ENCODE results near the gene GREM2. TPM values are rescaled to one million over a fixed set of nuclear protein-coding genes. Genes with fewer than 3 reads are reported as not detected.

GREM2 gene
- total RNA-seq, 1 experiment from 2014 or later: not detected

- Histone ChIP-seq H2AFZ (ENCODE audit: low read length) (no peak overlapping the region), H3K4me3 (ENCODE audit: low read length) (no peak overlapping the region), H3K79me2 (ENCODE audit: low read length) (no peaks in the 10 kb centered on the region), H3K27me3 (ENCODE audit: low read length) (no peaks in the 10 kb centered on the region), H3K9me3 (ENCODE audit: low read length) (no peaks in the 10 kb centered on the region), H3K9ac (ENCODE audit: low read length) (no peak overlapping the region), H3K9me2 (replicated peaks; ENCODE audit: insufficient read depth, low read length) (no peaks in the 10 kb centered on the region), H3K4me2 (ENCODE audit: low read depth, low read length, poor library complexity, severe bottlenecking) (no peak overlapping the region), H4K20me1 (ENCODE audit: insufficient read depth, low read depth, low read length) (no peaks in the 10 kb centered on the region), H3K36me3 (ENCODE audit: insufficient read depth, low read length) (no peaks in the 10 kb centered on the region), H3K4me1 (ENCODE audit: low read length) (peaks cover 11% of the 10 kb centered on the region; the same call in 1 of the 2 replicates), H3K27ac (ENCODE audit: low read length) (no peak overlapping the region)
- no peak for DNase-seq
Observed at GRCh38 chr1:240616018-240616417, 4.1 kb upstream of the GREM2 start.

GRCh38 chr1:240613356-240614142, 1.6 kb upstream of the GREM2 start:
- DNase-seq: no peak
- no peak overlapping the region for H3K27ac ChIP-seq (ENCODE audit: low read length)
- H3K36me3 ChIP-seq (ENCODE audit: insufficient read depth, low read length): no peaks in the 10 kb centered on the region
- H3K9ac ChIP-seq (ENCODE audit: low read length): no peak overlapping the region
- H3K27me3 ChIP-seq (ENCODE audit: low read length): no peaks in the 10 kb centered on the region
- no peak overlapping the region for H3K4me2 ChIP-seq (ENCODE audit: low read depth, low read length, poor library complexity, severe bottlenecking)
- H3K9me2 ChIP-seq (replicated peaks; ENCODE audit: insufficient read depth, low read length): no peaks in the 10 kb centered on the region
- no peaks in the 10 kb centered on the region for H3K79me2 ChIP-seq (ENCODE audit: low read length)
- peaks cover 11% of the 10 kb centered on the region; the same call in 1 of the 2 replicates for H3K4me1 ChIP-seq (ENCODE audit: low read length)
- H3K9me3 ChIP-seq (ENCODE audit: low read length): no peaks in the 10 kb centered on the region
- H4K20me1 ChIP-seq (ENCODE audit: insufficient read depth, low read depth, low read length): no peaks in the 10 kb centered on the region
- H2AFZ ChIP-seq (ENCODE audit: low read length): no peak overlapping the region
- H3K4me3 ChIP-seq (ENCODE audit: low read length): no peak overlapping the region

GRCh38 chr1:240612811-240613210, 856 bp upstream of the GREM2 start:
- H2AFZ ChIP-seq (ENCODE audit: low read length): no peak overlapping the region
- no peaks in the 10 kb centered on the region for H3K9me2 ChIP-seq (replicated peaks; ENCODE audit: insufficient read depth, low read length)
- no peak overlapping the region for H3K4me2 ChIP-seq (ENCODE audit: low read depth, low read length, poor library complexity, severe bottlenecking)
- no peaks in the 10 kb centered on the region for H3K79me2 ChIP-seq (ENCODE audit: low read length)
- H3K27ac ChIP-seq (ENCODE audit: low read length): no peak overlapping the region
- H3K9ac ChIP-seq (ENCODE audit: low read length): no peak overlapping the region
- no peaks in the 10 kb centered on the region for H4K20me1 ChIP-seq (ENCODE audit: insufficient read depth, low read depth, low read length)
- no peak for DNase-seq
- peaks cover 11% of the 10 kb centered on the region; the same call in 1 of the 2 replicates for H3K4me1 ChIP-seq (ENCODE audit: low read length)
- H3K36me3 ChIP-seq (ENCODE audit: insufficient read depth, low read length): no peaks in the 10 kb centered on the region
- H3K27me3 ChIP-seq (ENCODE audit: low read length): no peaks in the 10 kb centered on the region
- H3K4me3 ChIP-seq (ENCODE audit: low read length): no peak overlapping the region
- no peaks in the 10 kb centered on the region for H3K9me3 ChIP-seq (ENCODE audit: low read length)

GRCh38 chr1:240611228-240611618, 732 bp downstream of the GREM2 start:
- no peaks in the 10 kb centered on the region for H3K9me2 ChIP-seq (replicated peaks; ENCODE audit: insufficient read depth, low read length)
- peak overlapping the region; percentile 64 for H3K4me3 ChIP-seq (ENCODE audit: low read length)
- no peak for DNase-seq
- H2AFZ ChIP-seq (ENCODE audit: low read length): peak overlapping the region; percentile 65; the same call in 1 of the 2 replicates
- no peaks in the 10 kb centered on the region for H4K20me1 ChIP-seq (ENCODE audit: insufficient read depth, low read depth, low read length)
- peak overlapping the region; percentile 69 for H3K4me2 ChIP-seq (ENCODE audit: low read depth, low read length, poor library complexity, severe bottlenecking)
- H3K27me3 ChIP-seq (ENCODE audit: low read length): no peaks in the 10 kb centered on the region
- no peaks in the 10 kb centered on the region for H3K36me3 ChIP-seq (ENCODE audit: insufficient read depth, low read length)
- no peak overlapping the region for H3K27ac ChIP-seq (ENCODE audit: low read length)
- H3K9me3 ChIP-seq (ENCODE audit: low read length): no peaks in the 10 kb centered on the region
- H3K9ac ChIP-seq (ENCODE audit: low read length): peak overlapping the region; percentile 46; the same call in 1 of the 2 replicates
- H3K4me1 ChIP-seq (ENCODE audit: low read length): peaks cover 11% of the 10 kb centered on the region; the same call in 1 of the 2 replicates
- H3K79me2 ChIP-seq (ENCODE audit: low read length): no peaks in the 10 kb centered on the region

GRCh38 chr1:240610636-240611035, 1.3 kb downstream of the GREM2 start:
- no peak for DNase-seq
- Histone ChIP-seq H3K9me3 (ENCODE audit: low read length) (no peaks in the 10 kb centered on the region), H3K36me3 (ENCODE audit: insufficient read depth, low read length) (no peaks in the 10 kb centered on the region), H3K79me2 (ENCODE audit: low read length) (no peaks in the 10 kb centered on the region), H3K9ac (ENCODE audit: low read length) (no peak overlapping the region), H3K27ac (ENCODE audit: low read length) (no peak overlapping the region), H3K4me2 (ENCODE audit: low read depth, low read length, poor library complexity, severe bottlenecking) (no peak overlapping the region), H4K20me1 (ENCODE audit: insufficient read depth, low read depth, low read length) (no peaks in the 10 kb centered on the region), H3K27me3 (ENCODE audit: low read length) (no peaks in the 10 kb centered on the region), H3K9me2 (replicated peaks; ENCODE audit: insufficient read depth, low read length) (no peaks in the 10 kb centered on the region), H2AFZ (ENCODE audit: low read length) (no peak overlapping the region), H3K4me1 (ENCODE audit: low read length) (peaks cover 11% of the 10 kb centered on the region; the same call in 1 of the 2 replicates), H3K4me3 (ENCODE audit: low read length) (no peak overlapping the region)

GRCh38 chr1:240609527-240610060, 2.4 kb downstream of the GREM2 start:
- Histone ChIP-seq H3K4me2 (ENCODE audit: low read depth, low read length, poor library complexity, severe bottlenecking) (no peak overlapping the region), H3K9ac (ENCODE audit: low read length) (no peak overlapping the region), H3K4me3 (ENCODE audit: low read length) (no peak overlapping the region), H3K4me1 (ENCODE audit: low read length) (peaks cover 11% of the 10 kb centered on the region; the same call in 1 of the 2 replicates), H3K27me3 (ENCODE audit: low read length) (no peaks in the 10 kb centered on the region), H3K79me2 (ENCODE audit: low read length) (no peaks in the 10 kb centered on the region), H3K27ac (ENCODE audit: low read length) (no peak overlapping the region), H3K36me3 (ENCODE audit: insufficient read depth, low read length) (no peaks in the 10 kb centered on the region), H4K20me1 (ENCODE audit: insufficient read depth, low read depth, low read length) (no peaks in the 10 kb centered on the region), H2AFZ (ENCODE audit: low read length) (no peak overlapping the region), H3K9me2 (replicated peaks; ENCODE audit: insufficient read depth, low read length) (no peaks in the 10 kb centered on the region), H3K9me3 (ENCODE audit: low read length) (no peaks in the 10 kb centered on the region)
- no peak for DNase-seq

GRCh38 chr1:240608707-240609106, 3.2 kb downstream of the GREM2 start:
- DNase-seq: peak; percentile 61
- Histone ChIP-seq H3K9ac (ENCODE audit: low read length) (no peak overlapping the region), H2AFZ (ENCODE audit: low read length) (no peak overlapping the region), H3K4me2 (ENCODE audit: low read depth, low read length, poor library complexity, severe bottlenecking) (no peak overlapping the region), H3K27ac (ENCODE audit: low read length) (no peak overlapping the region), H3K4me3 (ENCODE audit: low read length) (no peak overlapping the region), H4K20me1 (ENCODE audit: insufficient read depth, low read depth, low read length) (no peaks in the 10 kb centered on the region), H3K79me2 (ENCODE audit: low read length) (no peaks in the 10 kb centered on the region), H3K4me1 (ENCODE audit: low read length) (peaks cover 11% of the 10 kb centered on the region; the same call in 1 of the 2 replicates), H3K9me2 (replicated peaks; ENCODE audit: insufficient read depth, low read length) (no peaks in the 10 kb centered on the region), H3K9me3 (ENCODE audit: low read length) (no peaks in the 10 kb centered on the region), H3K36me3 (ENCODE audit: insufficient read depth, low read length) (no peaks in the 10 kb centered on the region), H3K27me3 (ENCODE audit: low read length) (no peaks in the 10 kb centered on the region)

- no peaks in the 10 kb centered on the region for H3K9me2 ChIP-seq (replicated peaks; ENCODE audit: insufficient read depth, low read length)
- no peak overlapping the region for H3K4me3 ChIP-seq (ENCODE audit: low read length)
- no peak overlapping the region for H3K9ac ChIP-seq (ENCODE audit: low read length)
- no peak overlapping the region for H3K4me2 ChIP-seq (ENCODE audit: low read depth, low read length, poor library complexity, severe bottlenecking)
- H3K27ac ChIP-seq (ENCODE audit: low read length): no peak overlapping the region
- H3K4me1 ChIP-seq (ENCODE audit: low read length): peaks cover 10% of the 10 kb centered on the region; the same call in 1 of the 2 replicates
- H3K27me3 ChIP-seq (ENCODE audit: low read length): no peaks in the 10 kb centered on the region
- no peaks in the 10 kb centered on the region for H4K20me1 ChIP-seq (ENCODE audit: insufficient read depth, low read depth, low read length)
- no peak for DNase-seq
- no peaks in the 10 kb centered on the region for H3K36me3 ChIP-seq (ENCODE audit: insufficient read depth, low read length)
- H2AFZ ChIP-seq (ENCODE audit: low read length): no peak overlapping the region
- no peaks in the 10 kb centered on the region for H3K79me2 ChIP-seq (ENCODE audit: low read length)
- no peaks in the 10 kb centered on the region for H3K9me3 ChIP-seq (ENCODE audit: low read length)
Observed at GRCh38 chr1:240607006-240607405, 4.9 kb downstream of the GREM2 start.
